Stimulated activated CD4-positive, alpha-beta T cell treated with anti-CD3 and anti-CD28 coated beads, Interleukin-4, amount 100 ng/mL, for 24 hours (primary cell): Measurements from ENCODE around the gene SRP68.
A peak's percentile ranks its signal among the peaks of the same experiment; 100 is the strongest.
"Not testable (repeated sequence)": the region's sequence is repeated elsewhere in the genome, so short reads cannot be mapped to it uniquely, and the experiment has no call there.

Source experiments
- DNase-seq: peaks from one replicate; pipeline ENCODE4 v3.0.0-alpha.2; 2020

Gene SRP68

GRCh38 chr17:76076765-76077583 is 4.7 kb upstream of the SRP68 start:
- DNase-seq, result peak; percentile 41

GRCh38 chr17:76076146-76076764 is 3.9 kb upstream of the SRP68 start:
- no peak for DNase-seq

- no peak for DNase-seq
Measured at GRCh38 chr17:76075364-76076145, 3.2 kb upstream of the SRP68 start.

GRCh38 chr17:76074390-76075363 is 2.4 kb upstream of the SRP68 start, which contains the start of gene GALR2:
Gene GALR2 (plus strand): TSS chr17:76074781. CDS start chr17:76074884, 103 bp downstream.
- no peak for DNase-seq

GRCh38 chr17:76071531-76072147 is 678 bp downstream of the SRP68 start:
- DNase-seq, result peak; percentile 56

GRCh38 chr17:76065775-76066174 is 6.5 kb downstream of the SRP68 start:
- no peak for DNase-seq

GRCh38 chr17:76063875-76064546 is 8.3 kb downstream of the SRP68 start:
- DNase-seq, result peak; percentile 76

- not testable (repeated sequence) for DNase-seq
Measured at GRCh38 chr17:76058264-76058663, 14.1 kb downstream of the SRP68 start.

GRCh38 chr17:76056882-76057281 is 15.4 kb downstream of the SRP68 start:
- no peak for DNase-seq

GRCh38 chr17:76054112-76054476 is 18.2 kb downstream of the SRP68 start:
- DNase-seq, result no peak

- peak; percentile 52 for DNase-seq
Measured at GRCh38 chr17:76053246-76054111, 18.8 kb downstream of the SRP68 start.

GRCh38 chr17:76051561-76051960 is 20.8 kb downstream of the SRP68 start:
- no peak for DNase-seq

GRCh38 chr17:76050538-76051467 is 21.5 kb downstream of the SRP68 start:
- DNase-seq, result no peak

GRCh38 chr17:76049836-76050537 is 22.3 kb downstream of the SRP68 start:
- no peak for DNase-seq

GRCh38 chr17:76049239-76049638 is 23.1 kb downstream of the SRP68 start:
- DNase-seq, result no peak

- DNase-seq, result no peak
Measured at GRCh38 chr17:76048711-76049110, 23.6 kb downstream of the SRP68 start.

GRCh38 chr17:76048025-76048605 is 24.2 kb downstream of the SRP68 start:
- no peak for DNase-seq

GRCh38 chr17:76046064-76046463 is 26.3 kb downstream of the SRP68 start:
- DNase-seq, result no peak
